ENCODE results near the gene GDPD5. TPM values are rescaled to one million over a fixed set of nuclear protein-coding genes. Genes with fewer than 3 reads are reported as not detected.

GDPD5 gene
- total and polyA plus RNA-seq, 9 of the 15 experiments (the other 6 are each of a cell fraction or from before 2014, with no cell fraction given), result 0.32 to 27.3 (median 8.0) TPM

DNA sequence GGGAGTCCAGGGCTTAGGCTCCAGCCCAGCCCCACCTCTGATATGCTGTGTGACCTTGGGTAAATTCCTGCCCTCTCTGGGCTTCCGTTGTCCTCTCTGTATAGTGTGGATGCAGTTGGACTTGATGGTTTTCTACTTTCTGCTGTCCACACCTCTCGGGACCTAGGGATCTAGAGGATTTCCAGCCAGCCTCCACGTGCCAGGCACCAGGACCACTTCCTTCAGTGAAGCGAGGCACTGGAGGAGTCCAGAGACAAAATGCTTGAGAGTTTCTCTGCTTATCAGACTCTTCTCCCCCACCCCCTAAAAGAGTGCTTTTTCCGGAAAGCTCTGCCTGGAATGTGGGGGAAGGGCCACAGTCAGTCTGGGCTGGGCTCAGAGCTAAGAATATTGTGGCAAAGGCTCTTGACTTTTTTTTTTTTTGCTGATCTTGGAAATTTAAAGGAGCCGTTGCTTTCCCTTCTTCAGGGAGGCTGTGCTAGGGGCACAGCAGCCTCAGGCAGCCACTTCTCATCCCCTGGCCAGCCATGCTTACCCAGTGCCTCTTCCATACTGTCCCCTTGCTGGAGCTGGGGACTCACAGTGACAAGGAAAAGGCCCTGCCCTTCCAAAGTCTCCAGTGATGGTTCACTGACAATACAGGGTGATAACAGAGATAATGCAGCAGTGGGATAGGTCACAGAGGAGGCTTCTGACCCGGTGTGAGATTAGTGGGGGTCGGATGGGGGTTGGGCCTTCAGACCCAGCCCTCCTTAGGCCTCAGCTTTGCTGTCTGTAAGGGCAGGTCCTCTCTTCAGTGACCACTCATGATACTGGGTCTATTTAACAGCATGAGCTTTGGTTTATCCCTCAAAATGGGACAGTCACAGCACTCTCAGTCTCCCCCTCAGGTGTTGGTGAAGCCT, 33.5 kb upstream of the GDPD5 start (continued):
- TF ChIP-seq, protein P1, sequence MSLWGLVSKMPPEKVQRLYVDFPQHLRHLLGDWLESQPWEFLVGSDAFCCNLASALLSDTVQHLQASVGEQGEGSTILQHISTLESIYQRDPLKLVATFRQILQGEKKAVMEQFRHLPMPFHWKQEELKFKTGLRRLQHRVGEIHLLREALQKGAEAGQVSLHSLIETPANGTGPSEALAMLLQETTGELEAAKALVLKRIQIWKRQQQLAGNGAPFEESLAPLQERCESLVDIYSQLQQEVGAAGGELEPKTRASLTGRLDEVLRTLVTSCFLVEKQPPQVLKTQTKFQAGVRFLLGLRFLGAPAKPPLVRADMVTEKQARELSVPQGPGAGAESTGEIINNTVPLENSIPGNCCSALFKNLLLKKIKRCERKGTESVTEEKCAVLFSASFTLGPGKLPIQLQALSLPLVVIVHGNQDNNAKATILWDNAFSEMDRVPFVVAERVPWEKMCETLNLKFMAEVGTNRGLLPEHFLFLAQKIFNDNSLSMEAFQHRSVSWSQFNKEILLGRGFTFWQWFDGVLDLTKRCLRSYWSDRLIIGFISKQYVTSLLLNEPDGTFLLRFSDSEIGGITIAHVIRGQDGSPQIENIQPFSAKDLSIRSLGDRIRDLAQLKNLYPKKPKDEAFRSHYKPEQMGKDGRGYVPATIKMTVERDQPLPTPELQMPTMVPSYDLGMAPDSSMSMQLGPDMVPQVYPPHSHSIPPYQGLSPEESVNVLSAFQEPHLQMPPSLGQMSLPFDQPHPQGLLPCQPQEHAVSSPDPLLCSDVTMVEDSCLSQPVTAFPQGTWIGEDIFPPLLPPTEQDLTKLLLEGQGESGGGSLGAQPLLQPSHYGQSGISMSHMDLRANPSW (CRISPR knock-in tag; IDR thresholded peaks at IDR 0.05), result no peak
- TF ChIP-seq ZNF282 (CRISPR knock-in tag; IDR thresholded peaks at IDR 0.05) (no peak), ZNF75A (CRISPR knock-in tag; IDR thresholded peaks at IDR 0.05) (no peak), MAFG (tag; conservative IDR thresholded peaks at IDR 0.05) (peak; percentile 89), NRF1 (conservative IDR thresholded peaks at IDR 0.05 in 1 of 2, IDR thresholded peaks at IDR 0.05 in 1 of 2) (no peak), MCM5 (IDR thresholded peaks at IDR 0.05; ENCODE audit: low read depth) (no peak), SPI1 (IDR thresholded peaks at IDR 0.05; ENCODE audit: borderline replicate concordance, low read depth, low read length) (no peak), SUPT5H (IDR thresholded peaks at IDR 0.05) (no peak), SMAD3 (CRISPR knock-in tag; conservative IDR thresholded peaks at IDR 0.05) (no peak), GABPB2 (CRISPR knock-in tag; conservative IDR thresholded peaks at IDR 0.05) (no peak), TGIF2 (CRISPR knock-in tag; IDR thresholded peaks at IDR 0.05) (no peak), MEIS2 (IDR thresholded peaks at IDR 0.05; ENCODE audit: partially characterized antibody) (peak; percentile 35), ZNF217 (CRISPR knock-in tag; IDR thresholded peaks at IDR 0.05) (no peak), NFIX (CRISPR knock-in tag; IDR thresholded peaks at IDR 0.05; ENCODE audit: low read depth) (no peak)
- TF ChIP-seq, protein P2, sequence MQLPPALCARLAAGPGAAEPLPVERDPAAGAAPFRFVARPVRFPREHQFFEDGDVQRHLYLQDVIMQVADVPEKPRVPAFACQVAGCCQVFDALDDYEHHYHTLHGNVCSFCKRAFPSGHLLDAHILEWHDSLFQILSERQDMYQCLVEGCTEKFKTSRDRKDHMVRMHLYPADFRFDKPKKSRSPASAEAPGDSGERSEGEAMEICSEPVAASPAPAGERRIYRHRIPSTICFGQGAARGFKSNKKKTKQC (CRISPR knock-in tag; IDR thresholded peaks at IDR 0.05), result no peak
- TF ChIP-seq, protein P3, sequence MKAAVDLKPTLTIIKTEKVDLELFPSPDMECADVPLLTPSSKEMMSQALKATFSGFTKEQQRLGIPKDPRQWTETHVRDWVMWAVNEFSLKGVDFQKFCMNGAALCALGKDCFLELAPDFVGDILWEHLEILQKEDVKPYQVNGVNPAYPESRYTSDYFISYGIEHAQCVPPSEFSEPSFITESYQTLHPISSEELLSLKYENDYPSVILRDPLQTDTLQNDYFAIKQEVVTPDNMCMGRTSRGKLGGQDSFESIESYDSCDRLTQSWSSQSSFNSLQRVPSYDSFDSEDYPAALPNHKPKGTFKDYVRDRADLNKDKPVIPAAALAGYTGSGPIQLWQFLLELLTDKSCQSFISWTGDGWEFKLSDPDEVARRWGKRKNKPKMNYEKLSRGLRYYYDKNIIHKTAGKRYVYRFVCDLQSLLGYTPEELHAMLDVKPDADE (conservative IDR thresholded peaks at IDR 0.05; ENCODE audit: control insufficient read depth, low read depth, low read length), result no peak
- TF ChIP-seq, protein P4, sequence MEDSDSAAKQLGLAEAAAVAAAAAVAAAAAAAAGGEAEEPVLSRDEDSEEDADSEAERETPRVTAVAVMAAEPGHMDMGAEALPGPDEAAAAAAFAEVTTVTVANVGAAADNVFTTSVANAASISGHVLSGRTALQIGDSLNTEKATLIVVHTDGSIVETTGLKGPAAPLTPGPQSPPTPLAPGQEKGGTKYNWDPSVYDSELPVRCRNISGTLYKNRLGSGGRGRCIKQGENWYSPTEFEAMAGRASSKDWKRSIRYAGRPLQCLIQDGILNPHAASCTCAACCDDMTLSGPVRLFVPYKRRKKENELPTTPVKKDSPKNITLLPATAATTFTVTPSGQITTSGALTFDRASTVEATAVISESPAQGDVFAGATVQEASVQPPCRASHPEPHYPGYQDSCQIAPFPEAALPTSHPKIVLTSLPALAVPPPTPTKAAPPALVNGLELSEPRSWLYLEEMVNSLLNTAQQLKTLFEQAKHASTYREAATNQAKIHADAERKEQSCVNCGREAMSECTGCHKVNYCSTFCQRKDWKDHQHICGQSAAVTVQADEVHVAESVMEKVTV (CRISPR knock-in tag; IDR thresholded peaks at IDR 0.05), result no peak
- TF ChIP-seq, protein P5, sequence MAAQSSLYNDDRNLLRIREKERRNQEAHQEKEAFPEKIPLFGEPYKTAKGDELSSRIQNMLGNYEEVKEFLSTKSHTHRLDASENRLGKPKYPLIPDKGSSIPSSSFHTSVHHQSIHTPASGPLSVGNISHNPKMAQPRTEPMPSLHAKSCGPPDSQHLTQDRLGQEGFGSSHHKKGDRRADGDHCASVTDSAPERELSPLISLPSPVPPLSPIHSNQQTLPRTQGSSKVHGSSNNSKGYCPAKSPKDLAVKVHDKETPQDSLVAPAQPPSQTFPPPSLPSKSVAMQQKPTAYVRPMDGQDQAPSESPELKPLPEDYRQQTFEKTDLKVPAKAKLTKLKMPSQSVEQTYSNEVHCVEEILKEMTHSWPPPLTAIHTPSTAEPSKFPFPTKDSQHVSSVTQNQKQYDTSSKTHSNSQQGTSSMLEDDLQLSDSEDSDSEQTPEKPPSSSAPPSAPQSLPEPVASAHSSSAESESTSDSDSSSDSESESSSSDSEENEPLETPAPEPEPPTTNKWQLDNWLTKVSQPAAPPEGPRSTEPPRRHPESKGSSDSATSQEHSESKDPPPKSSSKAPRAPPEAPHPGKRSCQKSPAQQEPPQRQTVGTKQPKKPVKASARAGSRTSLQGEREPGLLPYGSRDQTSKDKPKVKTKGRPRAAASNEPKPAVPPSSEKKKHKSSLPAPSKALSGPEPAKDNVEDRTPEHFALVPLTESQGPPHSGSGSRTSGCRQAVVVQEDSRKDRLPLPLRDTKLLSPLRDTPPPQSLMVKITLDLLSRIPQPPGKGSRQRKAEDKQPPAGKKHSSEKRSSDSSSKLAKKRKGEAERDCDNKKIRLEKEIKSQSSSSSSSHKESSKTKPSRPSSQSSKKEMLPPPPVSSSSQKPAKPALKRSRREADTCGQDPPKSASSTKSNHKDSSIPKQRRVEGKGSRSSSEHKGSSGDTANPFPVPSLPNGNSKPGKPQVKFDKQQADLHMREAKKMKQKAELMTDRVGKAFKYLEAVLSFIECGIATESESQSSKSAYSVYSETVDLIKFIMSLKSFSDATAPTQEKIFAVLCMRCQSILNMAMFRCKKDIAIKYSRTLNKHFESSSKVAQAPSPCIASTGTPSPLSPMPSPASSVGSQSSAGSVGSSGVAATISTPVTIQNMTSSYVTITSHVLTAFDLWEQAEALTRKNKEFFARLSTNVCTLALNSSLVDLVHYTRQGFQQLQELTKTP (IDR thresholded peaks at IDR 0.05; ENCODE audit: low read depth in 1 of 2, partially characterized antibody in 2 of 2), result no peak
